WTC11 (cell line): ENCODE data around the gene AJM1. TPM values are rescaled to one million over a fixed set of nuclear protein-coding genes. Genes with fewer than 3 reads are reported as not detected.

Experiments used
- ATAC-seq: fragments of 200-7000 bp; cut with Tn5 transposase; 2 replicates; pipeline ENCODE4 v1.10.0; 2021; ENCODE audit warnings: mild to moderate bottlenecking, moderate library complexity
- CTCF ChIA-PET: fragments of 300-600 bp; sonication (Branson Sonifier 250); formaldehyde crosslinking; loops from one replicate; lab custom pipeline; 2021; ENCODE audit warnings: antibody characterized with exemption; lab: Charles Lee
- POLR2A ChIA-PET: fragments of 350-600 bp; sonication (Branson Sonifier 250); formaldehyde crosslinking; loops from one replicate; lab custom pipeline; 2021; ENCODE audit warnings: antibody characterized with exemption; lab: Charles Lee
- DNase-seq: peaks from one replicate; pipeline ENCODE4 v3.0.0; 2021; ENCODE audit warnings: low spot score
- H3K27ac Mint-ChIP-seq: 2 replicates; pipeline ENCODE4 v1.8.0; 2021; ENCODE audit warnings: mixed read lengths
- H3K27me3 Mint-ChIP-seq: 2 replicates; pipeline ENCODE4 v1.8.0; 2021; ENCODE audit warnings: low read depth, mild to moderate bottlenecking, moderate library complexity, mixed read lengths
- H3K36me3 Mint-ChIP-seq: 2 replicates; pipeline ENCODE4 v1.8.0; 2021; ENCODE audit warnings: mixed read lengths
- H3K4me1 Mint-ChIP-seq: 2 replicates; pipeline ENCODE4 v1.8.0; 2022; ENCODE audit warnings: mixed read lengths
- H3K4me3 Mint-ChIP-seq: 2 replicates; pipeline ENCODE4 v1.8.0; 2021; ENCODE audit warnings: mild to moderate bottlenecking, moderate library complexity, mixed read lengths
- H3K9me3 Mint-ChIP-seq: 2 replicates; pipeline ENCODE4 v1.8.0; 2021; ENCODE audit warnings: mixed read lengths
- ESRRA ChIP-seq: sonication (generic); formaldehyde crosslinking; IDR thresholded peaks from 2 replicates; pipeline ENCODE4 v1.8.1; 2022; ENCODE audit warnings: mild to moderate bottlenecking, missing genetic modification reagents, borderline replicate concordance
- JUN ChIP-seq: sonication (generic); formaldehyde crosslinking; IDR thresholded peaks from 2 replicates; pipeline ENCODE4 v1.8.0; 2023; ENCODE audit warnings: mild to moderate bottlenecking, missing genetic modification reagents
- MXD4 ChIP-seq: fragments of 250-450 bp; sonication (Bioruptor Pico); IDR thresholded peaks from 2 replicates; pipeline ENCODE4 v1.8.0; 2021; ENCODE audit warnings: mild to moderate bottlenecking, moderate library complexity, borderline replicate concordance
- OVOL2 ChIP-seq: fragments of 250-450 bp; sonication (Bioruptor Pico); IDR thresholded peaks from 2 replicates; pipeline ENCODE4 v1.9.0; 2021; ENCODE audit warnings: mild to moderate bottlenecking, borderline replicate concordance
- SOX15 ChIP-seq: fragments of 250-450 bp; sonication (Bioruptor Pico); IDR thresholded peaks from 2 replicates; pipeline ENCODE4 v1.9.0; 2021; ENCODE audit warnings: mild to moderate bottlenecking
- TCF7 ChIP-seq: sonication (generic); formaldehyde crosslinking; IDR thresholded peaks from 2 replicates; pipeline ENCODE4 v1.8.0; 2022; ENCODE audit warnings: mild to moderate bottlenecking, low read depth, missing genetic modification reagents, moderate library complexity
- ZNF671 ChIP-seq: fragments of 250-450 bp; sonication (Bioruptor Pico); IDR thresholded peaks from 2 replicates; pipeline ENCODE4 v1.8.0; 2021; ENCODE audit warnings: mild to moderate bottlenecking
- total RNA-seq: library from RNA; stranded (reverse); gene quantifications from 3 replicates; pipeline ENCODE4 v1.2.3, GENCODE V29; 2021
- TF ChIP-seq, protein P1 (sequence below): fragments of 250-450 bp; sonication (Bioruptor Pico); IDR thresholded peaks from 2 replicates; pipeline ENCODE4 v1.9.0; 2021; ENCODE audit warnings: mild to moderate bottlenecking, borderline replicate concordance
- TF ChIP-seq, protein P2 (sequence below): fragments of 250-450 bp; sonication (Bioruptor Pico); IDR thresholded peaks from 2 replicates; pipeline ENCODE4 v1.9.0; 2021; ENCODE audit warnings: mild to moderate bottlenecking
- TF ChIP-seq, protein P3 (sequence below): sonication (generic); formaldehyde crosslinking; IDR thresholded peaks from 2 replicates; pipeline ENCODE4 v1.8.1; 2023; ENCODE audit warnings: mild to moderate bottlenecking, moderate library complexity, missing genetic modification reagents
- TF ChIP-seq, protein P4 (sequence below): sonication (generic); formaldehyde crosslinking; IDR thresholded peaks from 2 replicates; pipeline ENCODE4 v1.8.0; 2022; ENCODE audit warnings: mild to moderate bottlenecking, missing genetic modification reagents
- TF ChIP-seq, protein P5 (sequence below): sonication (generic); formaldehyde crosslinking; IDR thresholded peaks from 2 replicates; pipeline ENCODE4 v1.8.0; 2022; ENCODE audit warnings: missing genetic modification reagents
- TF ChIP-seq, protein P6 (sequence below): fragments of 250-450 bp; sonication (Bioruptor Pico); IDR thresholded peaks from 2 replicates; pipeline ENCODE4 v1.9.0; 2021; ENCODE audit warnings: moderate library complexity, mild to moderate bottlenecking, inconsistent platforms, borderline replicate concordance

AJM1 gene
- total RNA-seq, 1 experiment from 2014 or later, result 1.6 TPM

DNA sequence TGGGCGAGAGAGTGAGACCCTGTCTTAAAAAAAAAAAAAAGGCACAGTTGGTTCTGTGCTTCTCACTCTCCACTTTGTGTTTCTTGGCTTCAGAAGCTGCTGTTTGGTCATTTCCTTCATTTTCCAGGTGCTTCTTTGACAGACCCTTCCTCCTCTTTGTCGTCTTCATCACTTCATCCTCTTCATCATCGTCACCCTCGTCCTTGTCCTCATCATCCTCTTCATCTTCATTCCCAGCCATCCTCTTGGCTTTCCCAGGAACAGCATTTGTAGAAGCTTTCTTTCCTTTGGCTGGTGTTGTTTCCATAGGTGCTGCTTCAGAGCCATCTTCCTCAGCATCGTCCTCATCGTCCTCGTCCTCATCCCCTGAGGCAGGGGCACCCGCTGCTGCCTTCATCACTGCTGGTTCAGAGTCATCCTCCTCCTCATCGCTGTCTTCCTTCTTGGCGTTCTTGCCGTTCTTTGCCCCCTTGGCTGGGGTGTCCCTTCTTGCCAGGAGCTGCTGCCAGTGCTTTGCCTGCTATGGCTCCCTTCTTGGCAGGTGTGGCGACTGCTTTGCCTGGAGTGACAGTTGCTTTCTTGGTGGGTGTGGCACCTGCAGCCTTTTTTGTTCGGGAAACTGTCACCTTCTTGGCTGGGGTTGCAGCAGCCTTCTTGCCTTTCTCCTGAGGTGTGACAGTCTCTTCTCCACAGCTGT lies 27.4 kb upstream of the AJM1 start:
- H3K4me3 Mint-ChIP-seq, result no peak overlapping the region
- DNase-seq, result no peak
- H3K27me3 Mint-ChIP-seq, result no peaks in the 10 kb centered on the region
- POLR2A ChIA-PET, result no interaction called here
- TF ChIP-seq SOX15 (CRISPR knock-in tag), result no peak
- no peak for TF ChIP-seq JUN (CRISPR knock-in tag)
- TF ChIP-seq, protein P1, sequence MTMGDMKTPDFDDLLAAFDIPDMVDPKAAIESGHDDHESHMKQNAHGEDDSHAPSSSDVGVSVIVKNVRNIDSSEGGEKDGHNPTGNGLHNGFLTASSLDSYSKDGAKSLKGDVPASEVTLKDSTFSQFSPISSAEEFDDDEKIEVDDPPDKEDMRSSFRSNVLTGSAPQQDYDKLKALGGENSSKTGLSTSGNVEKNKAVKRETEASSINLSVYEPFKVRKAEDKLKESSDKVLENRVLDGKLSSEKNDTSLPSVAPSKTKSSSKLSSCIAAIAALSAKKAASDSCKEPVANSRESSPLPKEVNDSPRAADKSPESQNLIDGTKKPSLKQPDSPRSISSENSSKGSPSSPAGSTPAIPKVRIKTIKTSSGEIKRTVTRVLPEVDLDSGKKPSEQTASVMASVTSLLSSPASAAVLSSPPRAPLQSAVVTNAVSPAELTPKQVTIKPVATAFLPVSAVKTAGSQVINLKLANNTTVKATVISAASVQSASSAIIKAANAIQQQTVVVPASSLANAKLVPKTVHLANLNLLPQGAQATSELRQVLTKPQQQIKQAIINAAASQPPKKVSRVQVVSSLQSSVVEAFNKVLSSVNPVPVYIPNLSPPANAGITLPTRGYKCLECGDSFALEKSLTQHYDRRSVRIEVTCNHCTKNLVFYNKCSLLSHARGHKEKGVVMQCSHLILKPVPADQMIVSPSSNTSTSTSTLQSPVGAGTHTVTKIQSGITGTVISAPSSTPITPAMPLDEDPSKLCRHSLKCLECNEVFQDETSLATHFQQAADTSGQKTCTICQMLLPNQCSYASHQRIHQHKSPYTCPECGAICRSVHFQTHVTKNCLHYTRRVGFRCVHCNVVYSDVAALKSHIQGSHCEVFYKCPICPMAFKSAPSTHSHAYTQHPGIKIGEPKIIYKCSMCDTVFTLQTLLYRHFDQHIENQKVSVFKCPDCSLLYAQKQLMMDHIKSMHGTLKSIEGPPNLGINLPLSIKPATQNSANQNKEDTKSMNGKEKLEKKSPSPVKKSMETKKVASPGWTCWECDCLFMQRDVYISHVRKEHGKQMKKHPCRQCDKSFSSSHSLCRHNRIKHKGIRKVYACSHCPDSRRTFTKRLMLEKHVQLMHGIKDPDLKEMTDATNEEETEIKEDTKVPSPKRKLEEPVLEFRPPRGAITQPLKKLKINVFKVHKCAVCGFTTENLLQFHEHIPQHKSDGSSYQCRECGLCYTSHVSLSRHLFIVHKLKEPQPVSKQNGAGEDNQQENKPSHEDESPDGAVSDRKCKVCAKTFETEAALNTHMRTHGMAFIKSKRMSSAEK (CRISPR knock-in tag), result no peak
- no peak for TF ChIP-seq OVOL2 (CRISPR knock-in tag)
- TF ChIP-seq, protein P2, sequence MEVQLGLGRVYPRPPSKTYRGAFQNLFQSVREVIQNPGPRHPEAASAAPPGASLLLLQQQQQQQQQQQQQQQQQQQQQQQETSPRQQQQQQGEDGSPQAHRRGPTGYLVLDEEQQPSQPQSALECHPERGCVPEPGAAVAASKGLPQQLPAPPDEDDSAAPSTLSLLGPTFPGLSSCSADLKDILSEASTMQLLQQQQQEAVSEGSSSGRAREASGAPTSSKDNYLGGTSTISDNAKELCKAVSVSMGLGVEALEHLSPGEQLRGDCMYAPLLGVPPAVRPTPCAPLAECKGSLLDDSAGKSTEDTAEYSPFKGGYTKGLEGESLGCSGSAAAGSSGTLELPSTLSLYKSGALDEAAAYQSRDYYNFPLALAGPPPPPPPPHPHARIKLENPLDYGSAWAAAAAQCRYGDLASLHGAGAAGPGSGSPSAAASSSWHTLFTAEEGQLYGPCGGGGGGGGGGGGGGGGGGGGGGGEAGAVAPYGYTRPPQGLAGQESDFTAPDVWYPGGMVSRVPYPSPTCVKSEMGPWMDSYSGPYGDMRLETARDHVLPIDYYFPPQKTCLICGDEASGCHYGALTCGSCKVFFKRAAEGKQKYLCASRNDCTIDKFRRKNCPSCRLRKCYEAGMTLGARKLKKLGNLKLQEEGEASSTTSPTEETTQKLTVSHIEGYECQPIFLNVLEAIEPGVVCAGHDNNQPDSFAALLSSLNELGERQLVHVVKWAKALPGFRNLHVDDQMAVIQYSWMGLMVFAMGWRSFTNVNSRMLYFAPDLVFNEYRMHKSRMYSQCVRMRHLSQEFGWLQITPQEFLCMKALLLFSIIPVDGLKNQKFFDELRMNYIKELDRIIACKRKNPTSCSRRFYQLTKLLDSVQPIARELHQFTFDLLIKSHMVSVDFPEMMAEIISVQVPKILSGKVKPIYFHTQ, result no peak
- no peak for TF ChIP-seq ZNF671 (CRISPR knock-in tag)
- TF ChIP-seq, protein P3, sequence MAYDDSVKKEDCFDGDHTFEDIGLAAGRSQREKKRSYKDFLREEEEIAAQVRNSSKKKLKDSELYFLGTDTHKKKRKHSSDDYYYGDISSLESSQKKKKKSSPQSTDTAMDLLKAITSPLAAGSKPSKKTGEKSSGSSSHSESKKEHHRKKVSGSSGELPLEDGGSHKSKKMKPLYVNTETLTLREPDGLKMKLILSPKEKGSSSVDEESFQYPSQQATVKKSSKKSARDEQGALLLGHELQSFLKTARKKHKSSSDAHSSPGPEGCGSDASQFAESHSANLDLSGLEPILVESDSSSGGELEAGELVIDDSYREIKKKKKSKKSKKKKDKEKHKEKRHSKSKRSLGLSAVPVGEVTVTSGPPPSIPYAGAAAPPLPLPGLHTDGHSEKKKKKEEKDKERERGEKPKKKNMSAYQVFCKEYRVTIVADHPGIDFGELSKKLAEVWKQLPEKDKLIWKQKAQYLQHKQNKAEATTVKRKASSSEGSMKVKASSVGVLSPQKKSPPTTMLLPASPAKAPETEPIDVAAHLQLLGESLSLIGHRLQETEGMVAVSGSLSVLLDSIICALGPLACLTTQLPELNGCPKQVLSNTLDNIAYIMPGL, result no peak
- no peak for TF ChIP-seq ESRRA (CRISPR knock-in tag)
- TF ChIP-seq, protein P4, sequence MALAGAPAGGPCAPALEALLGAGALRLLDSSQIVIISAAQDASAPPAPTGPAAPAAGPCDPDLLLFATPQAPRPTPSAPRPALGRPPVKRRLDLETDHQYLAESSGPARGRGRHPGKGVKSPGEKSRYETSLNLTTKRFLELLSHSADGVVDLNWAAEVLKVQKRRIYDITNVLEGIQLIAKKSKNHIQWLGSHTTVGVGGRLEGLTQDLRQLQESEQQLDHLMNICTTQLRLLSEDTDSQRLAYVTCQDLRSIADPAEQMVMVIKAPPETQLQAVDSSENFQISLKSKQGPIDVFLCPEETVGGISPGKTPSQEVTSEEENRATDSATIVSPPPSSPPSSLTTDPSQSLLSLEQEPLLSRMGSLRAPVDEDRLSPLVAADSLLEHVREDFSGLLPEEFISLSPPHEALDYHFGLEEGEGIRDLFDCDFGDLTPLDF (CRISPR knock-in tag), result no peak
- TF ChIP-seq MXD4, result no peak
- TF ChIP-seq TCF7 (CRISPR knock-in tag), result no peak
- TF ChIP-seq, protein P5, sequence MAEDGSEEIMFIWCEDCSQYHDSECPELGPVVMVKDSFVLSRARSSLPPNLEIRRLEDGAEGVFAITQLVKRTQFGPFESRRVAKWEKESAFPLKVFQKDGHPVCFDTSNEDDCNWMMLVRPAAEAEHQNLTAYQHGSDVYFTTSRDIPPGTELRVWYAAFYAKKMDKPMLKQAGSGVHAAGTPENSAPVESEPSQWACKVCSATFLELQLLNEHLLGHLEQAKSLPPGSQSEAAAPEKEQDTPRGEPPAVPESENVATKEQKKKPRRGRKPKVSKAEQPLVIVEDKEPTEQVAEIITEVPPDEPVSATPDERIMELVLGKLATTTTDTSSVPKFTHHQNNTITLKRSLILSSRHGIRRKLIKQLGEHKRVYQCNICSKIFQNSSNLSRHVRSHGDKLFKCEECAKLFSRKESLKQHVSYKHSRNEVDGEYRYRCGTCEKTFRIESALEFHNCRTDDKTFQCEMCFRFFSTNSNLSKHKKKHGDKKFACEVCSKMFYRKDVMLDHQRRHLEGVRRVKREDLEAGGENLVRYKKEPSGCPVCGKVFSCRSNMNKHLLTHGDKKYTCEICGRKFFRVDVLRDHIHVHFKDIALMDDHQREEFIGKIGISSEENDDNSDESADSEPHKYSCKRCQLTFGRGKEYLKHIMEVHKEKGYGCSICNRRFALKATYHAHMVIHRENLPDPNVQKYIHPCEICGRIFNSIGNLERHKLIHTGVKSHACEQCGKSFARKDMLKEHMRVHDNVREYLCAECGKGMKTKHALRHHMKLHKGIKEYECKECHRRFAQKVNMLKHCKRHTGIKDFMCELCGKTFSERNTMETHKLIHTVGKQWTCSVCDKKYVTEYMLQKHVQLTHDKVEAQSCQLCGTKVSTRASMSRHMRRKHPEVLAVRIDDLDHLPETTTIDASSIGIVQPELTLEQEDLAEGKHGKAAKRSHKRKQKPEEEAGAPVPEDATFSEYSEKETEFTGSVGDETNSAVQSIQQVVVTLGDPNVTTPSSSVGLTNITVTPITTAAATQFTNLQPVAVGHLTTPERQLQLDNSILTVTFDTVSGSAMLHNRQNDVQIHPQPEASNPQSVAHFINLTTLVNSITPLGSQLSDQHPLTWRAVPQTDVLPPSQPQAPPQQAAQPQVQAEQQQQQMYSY (CRISPR knock-in tag), result no peak
- TF ChIP-seq, protein P6, sequence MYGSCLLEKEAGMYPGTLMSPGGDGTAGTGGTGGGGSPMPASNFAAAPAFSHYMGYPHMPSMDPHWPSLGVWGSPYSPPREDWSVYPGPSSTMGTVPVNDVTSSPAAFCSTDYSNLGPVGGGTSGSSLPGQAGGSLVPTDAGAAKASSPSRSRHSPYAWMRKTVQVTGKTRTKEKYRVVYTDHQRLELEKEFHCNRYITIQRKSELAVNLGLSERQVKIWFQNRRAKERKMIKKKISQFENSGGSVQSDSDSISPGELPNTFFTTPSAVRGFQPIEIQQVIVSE, result no peak
- H3K36me3 Mint-ChIP-seq, result peaks cover 37% of the 10 kb centered on the region
- H3K4me1 Mint-ChIP-seq, result peaks cover 7% of the 10 kb centered on the region
- no peak for ATAC-seq
- H3K27ac Mint-ChIP-seq, result no peak overlapping the region
- H3K9me3 Mint-ChIP-seq, result no peaks in the 10 kb centered on the region
- CTCF ChIA-PET, result no interaction called here
